RWPE2 (cell line): ENCODE data around the gene CLASP2.
"Not testable (repeated sequence)": the region's sequence is repeated elsewhere in the genome, so short reads cannot be mapped to it uniquely, and the experiment has no call there.

Experiments used
- ATAC-seq: fragments of 200-7000 bp; cut with Tn5 transposase; 3 replicates; pipeline ENCODE4 v1.9.1; 2021; ENCODE audit warnings: low read depth
- DNase-seq: peaks from one replicate; pipeline ENCODE4 v3.0.0-alpha.2; 2020; ENCODE audit warnings: low spot score
- H3K27ac ChIP-seq: fragments of 450-650 bp; 2 replicates; pipeline ENCODE4 v1.5.1; 2017; ENCODE audit warnings: mild to moderate bottlenecking; ENCODE audit not compliant: poor library complexity, severe bottlenecking
- H3K27me3 ChIP-seq: fragments of 250-450 bp; sonication (Bioruptor Pico); 2 replicates; pipeline ENCODE4 v1.5.1; 2021; ENCODE audit warnings: mild to moderate bottlenecking, moderate library complexity; ENCODE audit not compliant: insufficient read depth, poor library complexity, severe bottlenecking
- H3K36me3 ChIP-seq: fragments of 250-450 bp; sonication (Bioruptor Pico); 2 replicates; pipeline ENCODE4 v1.5.1; 2020; ENCODE audit warnings: low read depth, mild to moderate bottlenecking, moderate library complexity
- H3K4me1 ChIP-seq: fragments of 250-450 bp; sonication (Bioruptor Pico); 2 replicates; pipeline ENCODE4 v1.5.1; 2021; ENCODE audit warnings: mild to moderate bottlenecking, moderate library complexity; ENCODE audit not compliant: insufficient read depth, poor library complexity, severe bottlenecking
- H3K4me3 ChIP-seq: fragments of 250-450 bp; sonication (Bioruptor Pico); 2 replicates; pipeline ENCODE4 v1.5.1; 2021; ENCODE audit warnings: mild to moderate bottlenecking, moderate library complexity; ENCODE audit not compliant: severe bottlenecking
- H3K9me3 ChIP-seq: fragments of 250-450 bp; sonication (Bioruptor Pico); 2 replicates; pipeline ENCODE4 v1.5.1; 2021; ENCODE audit warnings: mild to moderate bottlenecking, moderate library complexity; ENCODE audit not compliant: severe bottlenecking
- CTCF ChIP-seq: fragments of 450-650 bp; IDR thresholded peaks from one replicate; pipeline ENCODE4 v1.5.1; 2017; ENCODE audit warnings: mild to moderate bottlenecking, moderate library complexity; ENCODE audit not compliant: poor library complexity, severe bottlenecking

The CLASP2 gene

GRCh38 chr3:33458446-33458845 is 259.6 kb downstream of the CLASP2 start:
- H3K36me3 ChIP-seq: no peaks in the 10 kb centered on the region
- no peak for TF ChIP-seq CTCF
- peaks cover 9% of the 10 kb centered on the region for H3K9me3 ChIP-seq
- ATAC-seq (no peak), DNase-seq (no peak)
- H3K4me1 ChIP-seq: no peaks in the 10 kb centered on the region
- H3K27me3 ChIP-seq: no peaks in the 10 kb centered on the region
- no peak overlapping the region for H3K27ac ChIP-seq
- no peak overlapping the region for H3K4me3 ChIP-seq

GRCh38 chr3:33456756-33457155 is 261.3 kb downstream of the CLASP2 start:
- TF ChIP-seq CTCF: no peak
- Histone ChIP-seq H3K27me3 (no peaks in the 10 kb centered on the region), H3K4me3 (no peak overlapping the region), H3K4me1 (no peaks in the 10 kb centered on the region), H3K9me3 (peaks cover 9% of the 10 kb centered on the region), H3K36me3 (no peaks in the 10 kb centered on the region), H3K27ac (no peak overlapping the region)
- DNase-seq (no peak), ATAC-seq (no peak)

- H3K4me1 ChIP-seq: no peaks in the 10 kb centered on the region
- no peak for ATAC-seq
Observed at GRCh38 chr3:33453331-33453761, 264.7 kb downstream of the CLASP2 start.

GRCh38 chr3:33451994-33452393 is 266.1 kb downstream of the CLASP2 start:
- DNase-seq, H3K36me3 ChIP-seq, H3K9me3 ChIP-seq, H3K4me3 ChIP-seq, ATAC-seq, H3K4me1 ChIP-seq, H3K27me3 ChIP-seq, H3K27ac ChIP-seq: not testable (repeated sequence)

More at GRCh38 chr3:33453331-33453761, 264.7 kb downstream of the CLASP2 start:
- no peak for DNase-seq
- Histone ChIP-seq H3K9me3 (no peaks in the 10 kb centered on the region), H3K27me3 (no peaks in the 10 kb centered on the region), H3K27ac (no peak overlapping the region), H3K36me3 (no peaks in the 10 kb centered on the region), H3K4me3 (no peak overlapping the region)
- no peak for TF ChIP-seq CTCF

- no peak for TF ChIP-seq CTCF
- no peaks in the 10 kb centered on the region for H3K27me3 ChIP-seq
- DNase-seq (no peak), ATAC-seq (no peak)
- H3K36me3 ChIP-seq: no peaks in the 10 kb centered on the region
- H3K4me3 ChIP-seq: no peak overlapping the region
- no peaks in the 10 kb centered on the region for H3K9me3 ChIP-seq
- H3K4me1 ChIP-seq: no peaks in the 10 kb centered on the region
- H3K27ac ChIP-seq: no peak overlapping the region
Observed at GRCh38 chr3:33447958-33448357, 270.1 kb downstream of the CLASP2 start.

GRCh38 chr3:33447256-33447625 is 270.8 kb downstream of the CLASP2 start:
- not testable (repeated sequence) for H3K4me3 ChIP-seq, ATAC-seq, H3K4me1 ChIP-seq, H3K36me3 ChIP-seq, H3K9me3 ChIP-seq, DNase-seq, H3K27me3 ChIP-seq, H3K27ac ChIP-seq
